PFSK-1 (cell line): Measurements from ENCODE around the gene CEMIP.

ENCODE experiments used
- FOXP2 ChIP-seq: optimal IDR thresholded peaks from 2 replicates; pipeline ENCODE3; 2011; ENCODE audit warnings: borderline replicate concordance, control low read depth, inconsistent platforms; ENCODE audit not compliant: insufficient read depth; ENCODE audit errors: extremely low read length, extremely low read depth
- POLR2AphosphoS5 ChIP-seq: IDR thresholded peaks from 2 replicates; pipeline ENCODE4 v1.6.1; 2012; ENCODE audit warnings: low read depth, mild to moderate bottlenecking, control low read depth, low read length, moderate library complexity
- REST ChIP-seq, 2 experiments: IDR thresholded peaks; 2 replicates each; pipeline versions ENCODE4 v1.6.1 to v1.8.0; 2011 to 2012; ENCODE audit warnings: low read depth in 2 of 2, low read length in 2 of 2, control low read depth in 1 of 2, inconsistent platforms in 1 of 2, mild to moderate bottlenecking in 1 of 2, moderate library complexity in 1 of 2; ENCODE audit not compliant: insufficient read depth in 1 of 2
- SIN3A ChIP-seq: IDR thresholded peaks from 2 replicates; pipeline ENCODE4 v1.6.1; 2012; ENCODE audit warnings: mild to moderate bottlenecking, low read length, moderate library complexity, borderline replicate concordance; ENCODE audit not compliant: insufficient read depth
- TAF1 ChIP-seq: IDR thresholded peaks from 2 replicates; pipeline ENCODE4 v1.6.1; 2012; ENCODE audit warnings: low read length, control low read depth, borderline replicate concordance; ENCODE audit not compliant: insufficient read depth

- TF ChIP-seq SIN3A: no peak
- TF ChIP-seq TAF1: no peak
- TF ChIP-seq POLR2AphosphoS5: no peak
- TF ChIP-seq REST (IDR thresholded peaks at IDR 0.05; ENCODE audit: insufficient read depth in 1 of 2, low read depth in 2 of 2, low read length in 2 of 2): no peak
- no peak for TF ChIP-seq FOXP2
Observed at GRCh38 chr15:80921736-80922410, 142.7 kb downstream of the CEMIP start.
